Esophagus squamous epithelium (tissue), 5 donors: ENCODE results near the gene OR2T35. TPM values are rescaled to one million over a fixed set of nuclear protein-coding genes. Genes with fewer than 3 reads are reported as not detected.

ENCODE experiments used
- DNase-seq: peaks from one replicate; lab custom pipeline; 2025; lab: John Stamatoyannopoulos, UW
- H3K27ac ChIP-seq, 4 donors: fragments of 200-600 bp; sonication (generic); one replicate each; pipeline ENCODE4 v1.5.1; 2016 to 2019; ENCODE audit warnings: mild to moderate bottlenecking in 1 of 4
- H3K27me3 ChIP-seq, 4 donors: fragments of 200-600 bp; sonication (generic); 1 replicate in 3 of 4; 2 replicates in 1 of 4; pipeline versions ENCODE4 v1.5.1 to v1.6.0; 2017 to 2021; ENCODE audit warnings: antibody characterized with exemption in 1 of 4
- H3K36me3 ChIP-seq, 3 donors: fragments of 200-600 bp; sonication (generic); one replicate each; pipeline ENCODE4 v1.5.1; 2016 to 2019
- H3K4me1 ChIP-seq, 3 donors: fragments of 200-600 bp; sonication (generic); one replicate each; pipeline ENCODE4 v1.5.1; 2017 to 2019
- H3K4me3 ChIP-seq, 4 donors: fragments of 200-600 bp; sonication (generic); 1 replicate in 3 of 4; 2 replicates in 1 of 4; pipeline ENCODE4 v1.5.1; 2016 to 2019; ENCODE audit warnings: mild to moderate bottlenecking in 2 of 4, moderate library complexity in 1 of 4
- H3K9me3 ChIP-seq, 3 donors: fragments of 200-600 bp; sonication (generic); one replicate each; pipeline ENCODE4 v1.5.1; 2016 to 2019
- CTCF ChIP-seq, 6 experiments: fragments of 450-650 bp in 4 of 6; fragments of 200-600 bp in 2 of 6; sonication (generic) in 2 of 6; IDR thresholded peaks; one replicate each; pipeline ENCODE4 v1.5.1; 2016 to 2019; ENCODE audit warnings: antibody characterized with exemption in 6 of 6, mild to moderate bottlenecking in 4 of 6, moderate library complexity in 4 of 6
- POLR2A ChIP-seq, 4 donors: fragments of 450-650 bp; IDR thresholded peaks; one replicate each; pipeline ENCODE4 v1.6.1; 2017; ENCODE audit warnings: antibody characterized with exemption in 4 of 4, mild to moderate bottlenecking in 4 of 4, moderate library complexity in 3 of 4
- WGBS, 2 donors: methylation state at CpG; one replicate each; pipeline ENCODE4 v1.1.5; 2018; 5-methylcytosine and 5-hydroxymethylcytosine counted together
- intact Hi-C: fragments of 100-400 bp; cut with DNase I; formaldehyde crosslinking; loops from one replicate; pipeline ENCODE4 v1.15.0; 2022
- total RNA-seq, 4 donors: library from RNA; depleted of rRNA; stranded (reverse); fragments of >200 nt; gene quantifications; one replicate each; pipeline ENCODE4 v1.1.0, GENCODE V29; 2016
- donor health status: DM: yes; HTN: yes; CAD: no.

Gene OR2T35
- total RNA-seq, 4 donors from 2014 or later = not detected

- intact Hi-C loops = no loop called here
- Histone ChIP-seq H3K9me3 (no peaks in the 10 kb centered on the region), H3K4me1 (no peaks in the 10 kb centered on the region), H3K4me3 (no peak overlapping the region), H3K27me3 (no peaks in the 10 kb centered on the region), H3K27ac (no peak overlapping the region), H3K36me3 (no peaks in the 10 kb centered on the region)
- DNase-seq = no peak
- 57 to 62% methylated on average over 4 of the region's 4 CpGs for WGBS, 2 donors
- peak; percentile 12 to 58 (median 40) for TF ChIP-seq CTCF (IDR thresholded peaks at IDR 0.05)
- TF ChIP-seq POLR2A (IDR thresholded peaks at IDR 0.05) = no peak
Observed at GRCh38 chr1:248622570-248623001, 22.5 kb downstream of the OR2T35 start.

GRCh38 chr1:248621770-248622169 lies 23.3 kb downstream of the OR2T35 start:
- Histone ChIP-seq H3K27me3 (no peaks in the 10 kb centered on the region), H3K4me1 (no peaks in the 10 kb centered on the region), H3K36me3 (no peaks in the 10 kb centered on the region), H3K27ac (no peak overlapping the region), H3K4me3 (no peak overlapping the region), H3K9me3 (no peaks in the 10 kb centered on the region)
- WGBS, 2 donors = 52 to 54% methylated on average over 7 of the region's 7 CpGs
- intact Hi-C loops = no loop called here
- TF ChIP-seq CTCF (IDR thresholded peaks at IDR 0.05) (no peak), POLR2A (IDR thresholded peaks at IDR 0.05) (no peak)
- DNase-seq = no peak

- WGBS, 2 donors = 1 to 2% methylated on average over 3 of the region's 3 CpGs
- TF ChIP-seq CTCF (IDR thresholded peaks at IDR 0.05) (peak in 5 of 6 experiments; percentile 10 to 56 (median 55)), POLR2A (IDR thresholded peaks at IDR 0.05) (no peak)
- no peak for DNase-seq
- H3K36me3 ChIP-seq = no peaks in the 10 kb centered on the region
- H3K4me3 ChIP-seq = no peak overlapping the region
- no peak overlapping the region for H3K27ac ChIP-seq
- H3K9me3 ChIP-seq = no peaks in the 10 kb centered on the region
- intact Hi-C loops = no loop called here
- no peaks in the 10 kb centered on the region for H3K4me1 ChIP-seq
- H3K27me3 ChIP-seq = no peaks in the 10 kb centered on the region
Observed at GRCh38 chr1:248618878-248619277, 26.2 kb downstream of the OR2T35 start.

- H3K27me3 ChIP-seq = no peaks in the 10 kb centered on the region
- TF ChIP-seq POLR2A (IDR thresholded peaks at IDR 0.05) (no peak), CTCF (IDR thresholded peaks at IDR 0.05) (no peak)
- H3K4me1 ChIP-seq = no peaks in the 10 kb centered on the region
- intact Hi-C loops = no loop called here
- H3K9me3 ChIP-seq = no peaks in the 10 kb centered on the region
- no peak overlapping the region for H3K4me3 ChIP-seq
- no peak overlapping the region for H3K27ac ChIP-seq
- WGBS, 2 donors = 61 to 65% methylated on average over 7 of the region's 7 CpGs
- DNase-seq = no peak
- H3K36me3 ChIP-seq = no peaks in the 10 kb centered on the region
Observed at GRCh38 chr1:248618119-248618518, 27.0 kb downstream of the OR2T35 start.

GRCh38 chr1:248613742-248614141 lies 31.3 kb downstream of the OR2T35 start:
- TF ChIP-seq POLR2A (IDR thresholded peaks at IDR 0.05) (no peak), CTCF (IDR thresholded peaks at IDR 0.05) (no peak)
- H3K36me3 ChIP-seq = no peaks in the 10 kb centered on the region
- intact Hi-C loops = no loop called here
- H3K9me3 ChIP-seq = no peaks in the 10 kb centered on the region
- no peak overlapping the region for H3K4me3 ChIP-seq
- no peaks in the 10 kb centered on the region for H3K4me1 ChIP-seq
- no peaks in the 10 kb centered on the region for H3K27me3 ChIP-seq
- no peak for DNase-seq
- H3K27ac ChIP-seq = no peak overlapping the region
- WGBS, 2 donors = 43 to 74% methylated on average over 1 of the region's 1 CpG
